GM12801 (cell line): Measurements from ENCODE around the gene NOXO1.

ENCODE experiments used
- CTCF ChIP-seq: IDR thresholded peaks from one replicate; pipeline ENCODE4 v1.5.1; 2011; ENCODE audit warnings: control low read depth; ENCODE audit not compliant: insufficient read length; ENCODE audit errors: extremely low read depth

NOXO1 gene

GRCh38 chr16:1983544-1984346, 2.5 kb upstream of the NOXO1 start, which contains the start of gene GFER:
GFER (plus strand) TSS chr16:1984193; CDS start chr16:1984219, 26 bp downstream.
- TF ChIP-seq CTCF, result no peak

GRCh38 chr16:1982991-1983543, 1.8 kb upstream of the NOXO1 start:
- TF ChIP-seq CTCF, result no peak

DNA sequence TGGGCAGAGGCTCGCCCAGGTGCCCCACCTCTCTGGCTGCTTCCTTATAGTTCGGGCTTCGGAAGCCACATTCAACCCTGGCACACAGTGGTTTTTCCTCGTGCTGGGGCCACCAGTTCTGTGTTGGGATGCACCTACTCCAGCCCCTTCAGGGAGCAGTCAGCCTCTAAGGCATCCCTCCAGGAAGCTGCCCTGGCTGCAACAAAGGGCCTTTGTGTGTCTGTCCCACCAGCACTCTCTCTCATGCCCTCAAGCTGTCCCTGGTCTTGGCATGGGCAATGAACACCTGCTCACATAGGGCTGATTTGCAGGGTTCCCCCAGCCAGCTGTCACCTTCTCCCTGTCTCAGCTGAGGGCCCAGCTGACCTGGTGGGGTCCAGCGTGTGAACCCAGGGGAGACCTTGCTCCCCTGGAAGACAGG, 754 bp upstream of the NOXO1 start:
- TF ChIP-seq CTCF, result no peak

- no peak for TF ChIP-seq CTCF
Measured at GRCh38 chr16:1980770-1981087, 540 bp downstream of the NOXO1 start.

DNA sequence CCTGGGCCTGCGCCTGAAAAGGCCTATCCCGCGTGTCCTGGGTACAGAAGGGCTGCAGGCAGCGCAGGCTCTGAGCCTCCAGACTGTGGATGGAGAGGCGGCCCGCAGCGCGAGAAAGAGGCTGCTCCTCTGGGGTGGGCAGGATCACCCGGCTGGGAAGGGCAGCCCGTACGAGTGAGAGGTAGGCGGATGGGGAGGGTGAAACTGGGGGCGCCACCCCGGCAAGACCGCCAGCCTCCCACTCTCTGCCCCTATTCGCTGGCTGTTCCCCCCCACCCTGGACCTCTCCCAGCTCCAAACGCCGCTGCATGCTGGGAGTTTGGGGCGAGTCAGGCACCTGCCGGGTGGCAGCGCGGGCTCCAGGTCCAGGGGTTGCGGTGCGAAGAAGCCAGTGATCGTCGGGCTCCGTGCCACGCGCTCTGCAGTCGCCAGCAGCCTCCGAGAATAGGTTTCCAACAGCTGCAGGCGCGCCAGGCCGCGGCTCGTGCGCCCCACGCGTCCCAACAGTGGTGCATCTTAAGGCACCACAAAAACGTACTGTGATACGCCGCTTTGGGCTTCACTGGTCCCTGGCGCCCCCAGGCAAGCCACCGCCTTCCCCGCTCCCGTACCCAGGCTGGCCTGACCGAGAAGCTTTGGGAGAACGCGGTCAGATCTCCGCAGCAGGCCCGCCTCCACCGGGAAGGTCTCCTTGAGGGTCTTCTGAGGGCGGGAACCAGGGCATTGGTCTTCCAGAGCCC, 1.1 kb downstream of the NOXO1 start:
- no peak for TF ChIP-seq CTCF

DNA sequence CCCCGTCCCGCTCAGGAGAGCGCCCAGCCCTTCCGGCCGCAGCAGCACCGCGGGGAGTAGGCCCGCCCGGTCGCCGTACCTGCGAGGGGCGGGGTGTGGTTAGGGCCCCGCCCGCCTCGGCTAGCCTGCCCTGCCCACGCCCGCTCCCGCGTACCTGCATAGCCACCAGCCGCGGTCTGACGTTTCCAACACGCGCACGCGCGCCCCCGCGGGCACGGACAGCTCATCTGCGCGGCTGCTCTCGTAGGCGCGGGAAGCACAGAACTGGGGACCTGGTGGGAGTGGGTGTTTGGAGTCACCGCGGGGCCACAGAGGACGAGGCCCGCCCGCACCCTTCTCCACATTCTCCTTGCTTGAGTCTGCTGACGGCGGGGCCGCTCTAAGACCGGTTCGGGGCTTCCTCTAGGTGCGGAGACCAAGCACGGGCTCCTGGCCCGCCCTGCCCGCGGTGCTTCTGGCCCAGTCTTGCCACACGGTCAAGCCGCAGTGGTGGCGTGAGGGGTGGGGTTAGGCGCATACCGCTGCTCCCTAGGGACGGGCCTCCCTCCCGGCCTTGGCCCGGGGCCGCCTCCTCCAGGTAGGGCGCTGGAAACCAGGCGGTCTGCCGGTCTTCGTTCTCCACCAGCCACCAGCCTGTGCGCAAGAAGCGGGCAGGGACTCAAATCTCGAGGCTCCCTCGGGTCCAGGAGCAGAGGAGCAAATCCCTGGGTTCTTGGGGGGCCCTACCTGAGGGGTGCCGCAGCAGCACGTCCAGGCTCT, 1.8 kb downstream of the NOXO1 start:
- TF ChIP-seq CTCF, result no peak
